ENCODE measurements around the gene RCVRN. TPM values are rescaled to one million over a fixed set of nuclear protein-coding genes. Genes with fewer than 3 reads are reported as not detected.

Gene RCVRN
- total and polyA plus RNA-seq, 2 of the 4 experiments (the other 2 are of a cell fraction): not detected

- peaks cover 11% of the 10 kb centered on the region for H3K9me3 ChIP-seq (ENCODE audit: control insufficient read depth, insufficient read depth, low read length)
- H4K91ac ChIP-seq (ENCODE audit: insufficient read depth, low read depth, low read length): no peak overlapping the region
- no peaks in the 10 kb centered on the region for H3K4me1 ChIP-seq (ENCODE audit: control insufficient read depth, insufficient read depth, low read length)
- no peak overlapping the region for H3K14ac ChIP-seq (replicated peaks; ENCODE audit: low read depth, low read length)
- in situ Hi-C loops (cut with MboI; ENCODE audit: low sequenced_read_pairs) (no loop called here), intact Hi-C loops (cut with micrococcal nuclease) (no loop called here), dilution Hi-C loops (cut with HindIII; ENCODE audit: low sequenced_read_pairs, unreplicated experiment) (no loop called here)
- H4K5ac ChIP-seq (ENCODE audit: low read depth, low read length): no peak overlapping the region
- no peak overlapping the region for H2BK20ac ChIP-seq (ENCODE audit: low read depth, low read length)
- H2AK5ac ChIP-seq (ENCODE audit: low read depth, low read length): no peak overlapping the region
- no peak overlapping the region for H3K9ac ChIP-seq (ENCODE audit: low read depth, low read length)
- POLR2A ChIA-PET (ENCODE audit: unreplicated experiment): no interaction called here
- no peak overlapping the region for H2BK5ac ChIP-seq (ENCODE audit: low read depth, low read length, poor library complexity, severe bottlenecking)
- no peaks in the 10 kb centered on the region for H3K9me1 ChIP-seq (ENCODE audit: insufficient read depth, low read length)
- no peak overlapping the region for H3K56ac ChIP-seq (ENCODE audit: extremely low read depth, insufficient read depth, low read length)
- WGBS, 2 experiments (ENCODE audit: extremely low coverage in 2 of 2, insufficient read length in 1 of 2): no CpG with 5 or more reads among the region's 1 CpG
- no peak for TF ChIP-seq RFX5 (IDR thresholded peaks at IDR 0.05; ENCODE audit: low read depth, low read length)
- no peak for TF ChIP-seq MXI1 (IDR thresholded peaks at IDR 0.05; ENCODE audit: borderline replicate concordance, low read depth, low read length)
- no peak for TF ChIP-seq FOS (IDR thresholded peaks at IDR 0.05; ENCODE audit: low read depth, low read length)
- TF ChIP-seq USF2 (IDR thresholded peaks at IDR 0.05; ENCODE audit: low read depth, low read length): no peak
- no peak for TF ChIP-seq MAZ (IDR thresholded peaks at IDR 0.05; ENCODE audit: borderline replicate concordance, low read depth, low read length)
- no peak for TF ChIP-seq POLR2A (IDR thresholded peaks at IDR 0.05; ENCODE audit: low read depth, low read length)
- no peak for TF ChIP-seq SMC3 (IDR thresholded peaks at IDR 0.05; ENCODE audit: low read depth, low read length)
- no peak for TF ChIP-seq MAFK (IDR thresholded peaks at IDR 0.05; ENCODE audit: low read depth, low read length)
- no peak for TF ChIP-seq CHD1 (IDR thresholded peaks at IDR 0.05; ENCODE audit: low read depth, low read length)
- no peak for TF ChIP-seq BHLHE40 (IDR thresholded peaks at IDR 0.05; ENCODE audit: low read depth, low read length)
- TF ChIP-seq RAD21 (IDR thresholded peaks at IDR 0.05; ENCODE audit: low read length): no peak
- H3K4ac ChIP-seq (ENCODE audit: low read depth, low read length): no peak overlapping the region
- DNase-seq (peak; percentile 2), ATAC-seq (ENCODE audit: low read depth) (no peak)
- no peak overlapping the region for H2AK9ac ChIP-seq (replicated peaks; ENCODE audit: low read depth, low read length, poor library complexity)
- CTCF ChIA-PET: no interaction called here
- H3K36me3 ChIP-seq (ENCODE audit: control insufficient read depth, insufficient read depth, low read length): no peaks in the 10 kb centered on the region
- no peak overlapping the region for H3K4me3 ChIP-seq (ENCODE audit: insufficient read depth, low read depth, low read length)
- no peak overlapping the region for H2AFZ ChIP-seq (replicated peaks; ENCODE audit: low read length, poor library complexity)
- no peak overlapping the region for H3K23ac ChIP-seq (ENCODE audit: low read depth, low read length)
- no peak overlapping the region for H4K8ac ChIP-seq (ENCODE audit: low read depth in 2 of 2, low read length in 2 of 2)
- H3K18ac ChIP-seq (ENCODE audit: low read depth, low read length): no peak overlapping the region
- H3K79me1 ChIP-seq (ENCODE audit: low read depth in 1 of 2, low read length in 2 of 2): no peaks in the 10 kb centered on the region
- no peak overlapping the region for H3K4me2 ChIP-seq (ENCODE audit: low read depth, low read length)
- no peaks in the 10 kb centered on the region for H4K20me1 ChIP-seq (ENCODE audit: insufficient read depth, low read length)
- H3K27me3 ChIP-seq (ENCODE audit: control insufficient read depth, insufficient read depth, low read length): no peaks in the 10 kb centered on the region
- H3K27ac ChIP-seq (ENCODE audit: insufficient read depth, low read length): no peak overlapping the region
- BruUV-seq (replicated peaks): no TSS peak
- no peak overlapping the region for H2BK15ac ChIP-seq (ENCODE audit: low read depth, low read length)
- H2BK120ac ChIP-seq (ENCODE audit: low read depth, low read length): no peak overlapping the region
These were observed 42.9 kb downstream of the RCVRN start for GRCh38 chr17:9862220-9862619.

Measured in IMR-90 (cell line).